Fibroblast of peridontal ligament (primary cell): ENCODE data around the gene NEURL4.

Source experiments
- DNase-seq: peaks from one replicate; pipeline ENCODE4 v3.0.0-alpha.2; 2010; ENCODE audit errors: extremely low read depth

Gene NEURL4

GRCh38 chr17:7323731-7324437 lies 5.3 kb downstream of the NEURL4 start:
- DNase-seq = no peak

GRCh38 chr17:7322520-7323194 lies 6.5 kb downstream of the NEURL4 start:
- DNase-seq = no peak

- no peak for DNase-seq
Measured at GRCh38 chr17:7321466-7321865, 7.7 kb downstream of the NEURL4 start.

- no peak for DNase-seq
Measured at GRCh38 chr17:7318121-7318860, 10.8 kb downstream of the NEURL4 start.

GRCh38 chr17:7317161-7317803 lies 11.9 kb downstream of the NEURL4 start:
- no peak for DNase-seq

GRCh38 chr17:7315570-7316235 lies 13.4 kb downstream of the NEURL4 start:
- DNase-seq = no peak

GRCh38 chr17:7314719-7315569 lies 14.2 kb downstream of the NEURL4 start, which contains the start of gene GPS2:
TSS of gene GPS2 (minus strand) at chr17:7315360. CDS start at chr17:7315052, 308 bp downstream.
- DNase-seq = peak; percentile 64

GRCh38 chr17:7313890-7314718 lies 15.0 kb downstream of the NEURL4 start:
- no peak for DNase-seq

- no peak for DNase-seq
Measured at GRCh38 chr17:7313088-7313889, 15.8 kb downstream of the NEURL4 start.

- DNase-seq = no peak
Measured at GRCh38 chr17:7312432-7313087, 16.6 kb downstream of the NEURL4 start.

GRCh38 chr17:7311110-7311705 lies 17.9 kb downstream of the NEURL4 start:
- no peak for DNase-seq

GRCh38 chr17:7309628-7310027 lies 19.5 kb downstream of the NEURL4 start:
- no peak for DNase-seq

- DNase-seq = peak; percentile 78
Measured at GRCh38 chr17:7308625-7309433, 20.3 kb downstream of the NEURL4 start.

- DNase-seq = peak; percentile 22
Measured at GRCh38 chr17:7307686-7308624, 21.2 kb downstream of the NEURL4 start.

- peak; percentile 100 for DNase-seq
Measured at GRCh38 chr17:7306911-7307685, 22.0 kb downstream of the NEURL4 start, which contains the start of gene EIF5A. TSS of gene EIF5A (plus strand) at chr17:7307628. CDS start at chr17:7309636, 2,008 bp downstream.
